Keratinocyte (primary cell): ENCODE data around the gene RGL1.

ENCODE experiments used
- EZH2 ChIP-seq: IDR thresholded peaks from one replicate; pipeline ENCODE4 v1.6.1; 2012; ENCODE audit warnings: inconsistent platforms, mild to moderate bottlenecking, low read length, moderate library complexity
- TF ChIP-seq, protein P1 (sequence below), 3 experiments: IDR thresholded peaks in 1 of 3; conservative IDR thresholded peaks in 1 of 3; optimal IDR thresholded peaks in 1 of 3; 2 replicates in 2 of 3; 3 replicates in 1 of 3; pipeline versions ENCODE3 to v1.5.1; 2011; ENCODE audit warnings: low read length in 3 of 3, mild to moderate bottlenecking in 3 of 3, moderate library complexity in 2 of 3, control low read depth in 1 of 3, inconsistent platforms in 1 of 3; ENCODE audit not compliant: insufficient read depth in 2 of 3; ENCODE audit errors: extremely low read depth in 1 of 3

DNA sequence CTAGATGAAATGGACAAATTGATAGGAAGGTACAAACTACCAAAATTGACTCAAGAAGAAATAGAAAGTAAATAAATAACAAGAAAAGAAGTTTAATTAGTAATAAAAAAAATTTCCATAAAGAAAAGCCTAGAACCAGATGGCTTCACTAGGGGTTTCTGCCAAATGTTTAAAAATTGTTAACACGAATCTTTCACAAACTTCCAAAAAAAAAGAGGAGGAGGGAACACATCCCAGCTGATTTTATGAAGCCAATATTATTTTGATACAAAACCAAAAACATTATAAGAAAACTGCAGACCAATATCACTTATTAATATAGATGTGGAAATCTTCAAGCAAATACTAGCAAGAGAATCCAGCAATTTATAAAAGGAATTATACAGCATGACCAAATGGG lies 143.1 kb downstream of the RGL1 start:
- TF ChIP-seq, protein P1, sequence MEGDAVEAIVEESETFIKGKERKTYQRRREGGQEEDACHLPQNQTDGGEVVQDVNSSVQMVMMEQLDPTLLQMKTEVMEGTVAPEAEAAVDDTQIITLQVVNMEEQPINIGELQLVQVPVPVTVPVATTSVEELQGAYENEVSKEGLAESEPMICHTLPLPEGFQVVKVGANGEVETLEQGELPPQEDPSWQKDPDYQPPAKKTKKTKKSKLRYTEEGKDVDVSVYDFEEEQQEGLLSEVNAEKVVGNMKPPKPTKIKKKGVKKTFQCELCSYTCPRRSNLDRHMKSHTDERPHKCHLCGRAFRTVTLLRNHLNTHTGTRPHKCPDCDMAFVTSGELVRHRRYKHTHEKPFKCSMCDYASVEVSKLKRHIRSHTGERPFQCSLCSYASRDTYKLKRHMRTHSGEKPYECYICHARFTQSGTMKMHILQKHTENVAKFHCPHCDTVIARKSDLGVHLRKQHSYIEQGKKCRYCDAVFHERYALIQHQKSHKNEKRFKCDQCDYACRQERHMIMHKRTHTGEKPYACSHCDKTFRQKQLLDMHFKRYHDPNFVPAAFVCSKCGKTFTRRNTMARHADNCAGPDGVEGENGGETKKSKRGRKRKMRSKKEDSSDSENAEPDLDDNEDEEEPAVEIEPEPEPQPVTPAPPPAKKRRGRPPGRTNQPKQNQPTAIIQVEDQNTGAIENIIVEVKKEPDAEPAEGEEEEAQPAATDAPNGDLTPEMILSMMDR (optimal IDR thresholded peaks at IDR 0.05 in 1 of 3, IDR thresholded peaks at IDR 0.05 in 1 of 3, conservative IDR thresholded peaks at IDR 0.05 in 1 of 3; ENCODE audit: extremely low read depth in 1 of 3, insufficient read depth in 2 of 3, low read length in 3 of 3) = no peak
- no peak for TF ChIP-seq EZH2
